HG03520 (cell line): ENCODE results near the gene WWC1.
"Not testable (repeated sequence)": the region's sequence is repeated elsewhere in the genome, so short reads cannot be mapped to it uniquely, and the experiment has no call there.

Source experiments
- ATAC-seq: cut with Tn5 transposase; IDR thresholded peaks from one replicate; pipeline ENCODE4 v1.9.1; 2021; ENCODE audit warnings: mild to moderate bottlenecking, moderate library complexity; ENCODE audit not compliant: unreplicated experiment

Gene WWC1

DNA sequence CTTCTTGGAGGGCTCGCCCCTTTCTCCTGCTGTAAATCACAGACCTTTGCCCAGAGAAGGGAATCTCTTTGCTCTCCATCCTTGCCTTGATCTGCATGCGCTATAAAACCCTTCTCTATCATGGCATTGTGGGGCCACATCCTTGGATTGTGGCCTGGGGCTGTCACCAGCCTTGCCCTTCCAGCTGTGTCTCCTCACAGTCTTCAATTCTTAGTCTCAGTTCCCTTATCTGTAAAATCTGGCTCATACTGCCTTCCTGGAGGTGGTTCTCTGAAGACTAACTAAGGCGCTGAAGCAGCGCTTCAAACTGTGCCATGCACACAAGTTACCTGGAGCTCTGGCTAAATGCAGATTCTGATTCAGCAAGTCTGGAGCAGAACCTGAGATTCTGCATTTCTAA lies 141.5 kb downstream of the WWC1 start:
- no peak for ATAC-seq

DNA sequence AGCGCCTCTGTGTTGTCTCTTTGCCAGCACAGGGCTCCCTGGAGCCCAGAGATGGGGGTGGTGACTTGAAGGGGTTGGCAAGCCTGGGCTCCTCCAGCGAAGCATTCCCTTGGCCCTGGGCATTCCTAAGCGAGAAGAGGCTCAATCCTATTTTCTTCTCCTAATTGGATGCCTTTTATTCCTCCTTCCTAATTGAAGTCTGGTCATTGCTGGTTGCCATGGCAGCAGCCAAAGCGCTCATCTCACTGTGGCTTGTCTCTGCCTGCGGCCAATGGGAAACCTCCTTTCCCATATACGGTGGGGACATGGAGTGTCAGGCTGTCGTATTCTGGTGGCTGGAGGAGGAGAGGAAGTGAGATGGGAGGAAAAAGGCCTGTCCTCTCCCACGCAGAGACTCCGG lies 142.6 kb downstream of the WWC1 start:
- ATAC-seq = no peak

DNA sequence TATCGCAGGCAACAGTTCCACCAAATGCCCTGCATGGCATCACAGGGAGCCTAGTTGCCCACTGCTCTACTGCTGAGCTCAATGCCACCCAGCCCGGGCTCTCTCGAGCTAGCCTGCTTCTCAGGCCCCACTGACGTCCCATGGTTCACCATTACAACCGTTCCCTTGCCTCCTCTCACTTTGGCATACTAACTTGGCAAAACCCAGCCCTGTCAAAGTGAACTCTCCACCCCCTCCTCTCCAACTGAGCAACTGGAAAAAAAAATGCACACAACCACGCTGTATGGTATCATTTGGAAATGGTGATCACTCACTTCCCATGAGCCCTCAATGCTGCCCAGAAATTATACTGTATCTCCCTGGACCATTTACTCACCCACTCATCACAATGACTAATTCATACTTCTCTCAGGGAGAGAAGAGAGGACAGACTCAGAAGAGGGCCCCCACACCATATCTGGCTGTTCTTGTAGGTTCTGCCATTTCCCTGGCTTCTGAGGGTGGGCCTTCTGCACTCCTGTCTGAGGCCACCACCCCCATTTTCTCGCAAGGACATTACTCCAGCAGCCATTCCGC lies 143.4 kb downstream of the WWC1 start:
- no peak for ATAC-seq

DNA sequence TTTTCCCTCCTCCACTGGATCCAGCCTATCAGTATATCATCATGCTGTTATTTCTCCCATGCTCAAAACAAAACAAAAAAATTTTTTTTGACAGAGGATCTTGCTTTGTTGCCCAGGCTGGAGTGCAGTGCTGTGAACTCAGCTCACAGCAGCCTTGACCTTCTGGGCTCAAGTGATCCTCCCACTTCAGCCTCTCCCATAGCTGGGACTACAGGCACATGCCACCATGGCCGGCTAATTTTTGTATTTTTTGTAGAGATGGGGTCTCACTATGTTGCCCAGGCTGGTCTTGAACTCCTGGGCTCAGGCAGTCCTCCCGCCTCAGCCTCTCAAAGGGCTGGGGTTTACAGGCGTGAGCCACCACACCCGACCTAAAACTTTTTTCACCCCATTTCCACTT lies 143.9 kb downstream of the WWC1 start:
- not testable (repeated sequence) for ATAC-seq

DNA sequence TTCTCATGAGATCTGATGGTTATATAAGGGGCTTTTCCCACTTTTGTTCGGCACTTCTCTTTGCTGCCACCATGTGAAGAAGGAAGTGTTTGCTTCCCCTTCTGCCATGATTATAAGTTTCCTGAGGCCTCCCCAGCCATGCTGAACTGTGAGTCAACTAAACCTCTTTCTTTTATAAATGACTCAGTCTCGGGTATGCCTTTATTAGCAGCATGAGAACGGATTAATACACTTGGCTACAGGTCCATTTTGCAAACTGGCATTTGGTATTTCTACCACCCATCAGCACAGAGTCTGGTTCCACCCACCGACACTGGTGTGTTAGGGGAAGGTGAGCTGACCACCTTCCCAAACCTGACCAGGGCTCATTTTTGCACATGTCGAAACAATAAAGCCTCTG lies 146.9 kb downstream of the WWC1 start:
- ATAC-seq = no peak

DNA sequence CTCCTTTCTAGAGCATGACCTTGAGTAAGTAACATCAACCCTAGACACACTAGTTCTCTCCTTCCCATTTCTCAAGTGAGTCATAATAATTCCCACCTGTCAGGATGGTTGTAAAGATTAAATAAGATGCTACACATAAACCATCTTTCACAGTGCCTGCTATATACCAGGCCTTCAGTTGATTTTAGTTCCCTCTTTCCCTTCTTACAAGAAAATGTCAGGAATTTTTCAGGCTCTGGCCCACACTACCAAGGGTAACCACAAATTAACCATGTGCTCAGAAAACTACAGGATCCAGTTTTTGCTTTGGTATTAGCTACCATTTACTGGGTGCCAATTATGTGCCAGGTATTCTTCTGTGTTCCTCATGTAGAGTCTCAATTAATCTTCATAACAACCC lies 152.1 kb downstream of the WWC1 start:
- ATAC-seq = no peak

DNA sequence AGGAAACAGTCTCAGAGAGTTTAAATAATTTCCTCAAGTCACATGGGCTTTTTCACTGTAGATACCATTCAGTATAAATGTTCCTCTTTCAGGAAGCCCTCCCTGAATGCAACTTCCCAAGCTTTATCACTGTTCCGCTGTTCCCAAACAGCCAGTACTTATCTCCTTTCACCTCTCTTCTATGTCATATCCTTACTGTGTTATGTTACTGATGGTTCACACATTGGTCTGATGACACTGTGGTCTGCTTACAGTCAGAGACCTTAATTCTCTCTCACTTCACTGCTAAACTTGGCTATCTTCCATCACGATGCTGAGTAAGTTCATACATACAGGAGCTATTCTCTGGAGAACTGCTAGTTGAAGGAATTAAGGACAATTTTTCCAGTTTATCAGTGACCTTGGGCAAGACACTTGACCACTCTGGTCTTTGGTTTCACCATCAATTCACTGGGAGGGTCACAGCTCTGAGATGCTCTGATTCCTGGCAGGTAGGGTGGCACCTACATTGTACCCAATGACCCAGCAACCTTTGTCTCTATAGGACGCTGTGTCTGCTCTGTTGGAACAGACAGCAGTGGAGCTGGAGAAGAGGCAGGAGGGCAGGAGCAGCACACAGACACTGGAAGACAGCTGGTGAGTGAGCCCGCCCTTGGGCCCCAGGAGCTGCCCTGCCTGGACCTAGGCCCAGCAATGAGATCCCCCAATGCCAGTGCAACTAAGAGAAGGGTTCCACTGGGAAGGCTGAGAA lies 152.7 kb downstream of the WWC1 start:
- ATAC-seq = no peak

DNA sequence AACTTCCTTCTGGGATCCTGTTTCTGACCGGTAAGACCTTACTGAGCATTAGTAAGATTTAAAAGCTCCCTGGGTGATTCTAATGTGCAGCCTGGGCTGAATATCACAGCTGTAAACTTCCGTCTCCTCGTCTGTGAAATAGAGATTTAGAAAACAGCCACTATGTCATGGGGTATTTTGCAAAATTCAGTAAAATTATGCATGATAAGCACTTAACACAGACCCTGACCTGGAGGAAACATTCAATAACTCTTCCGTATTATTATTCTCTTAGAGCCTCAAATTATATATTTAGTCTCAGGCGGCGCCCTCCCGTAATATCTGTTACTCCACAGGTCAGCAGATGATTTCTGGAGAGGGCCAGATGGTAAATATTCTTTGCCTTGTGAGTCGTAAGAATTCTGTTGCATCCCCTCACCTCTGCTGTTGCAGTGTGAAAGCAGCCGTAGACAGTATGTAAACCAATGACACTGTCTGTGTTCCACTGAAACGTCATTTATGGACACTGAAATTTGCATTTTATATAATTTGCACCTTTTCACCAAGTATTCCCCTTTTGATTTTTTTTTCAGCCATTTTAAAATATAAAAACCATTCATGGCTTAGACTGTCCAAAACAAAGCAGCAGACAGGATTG lies 155.7 kb downstream of the WWC1 start:
- ATAC-seq = no peak

DNA sequence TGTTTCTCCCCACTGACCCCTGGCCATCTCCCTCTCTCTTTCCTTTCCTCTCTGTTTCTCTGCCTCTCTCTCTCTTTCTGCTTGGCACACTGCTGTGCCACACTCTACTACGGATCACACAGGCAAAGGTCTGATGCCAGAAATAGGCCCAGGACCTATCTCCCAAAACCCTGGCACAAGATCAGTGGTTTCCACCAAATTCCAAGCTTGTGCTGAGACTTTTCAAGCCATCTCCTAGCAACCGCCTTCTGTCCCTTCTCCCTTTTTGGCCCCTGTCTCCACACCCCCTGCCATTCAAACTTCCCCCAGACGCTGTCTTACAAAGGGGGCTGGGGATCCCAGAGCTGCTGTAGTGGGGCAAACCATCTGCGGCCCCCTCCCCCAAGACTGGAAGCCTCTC lies 156.4 kb downstream of the WWC1 start:
- no peak for ATAC-seq

DNA sequence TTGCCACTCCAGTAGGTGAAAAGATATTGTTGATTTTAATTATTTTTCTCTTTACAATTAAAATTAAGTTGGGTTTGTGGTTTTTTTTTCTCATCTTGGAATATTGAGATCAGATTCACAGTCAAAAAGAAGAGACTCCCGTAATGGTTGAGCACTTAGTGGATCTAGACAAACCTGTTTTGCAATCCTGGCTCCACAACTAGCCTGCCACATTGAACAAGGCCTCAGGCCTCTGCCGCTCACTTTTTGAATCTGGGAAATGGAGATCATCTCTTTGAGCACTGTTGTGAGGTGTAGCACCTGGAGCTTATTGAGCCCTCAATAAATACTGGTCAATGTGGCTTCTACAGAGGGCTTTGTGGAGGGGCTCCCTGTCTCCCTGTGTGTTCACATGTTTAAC lies 157.7 kb downstream of the WWC1 start:
- ATAC-seq = no peak

DNA sequence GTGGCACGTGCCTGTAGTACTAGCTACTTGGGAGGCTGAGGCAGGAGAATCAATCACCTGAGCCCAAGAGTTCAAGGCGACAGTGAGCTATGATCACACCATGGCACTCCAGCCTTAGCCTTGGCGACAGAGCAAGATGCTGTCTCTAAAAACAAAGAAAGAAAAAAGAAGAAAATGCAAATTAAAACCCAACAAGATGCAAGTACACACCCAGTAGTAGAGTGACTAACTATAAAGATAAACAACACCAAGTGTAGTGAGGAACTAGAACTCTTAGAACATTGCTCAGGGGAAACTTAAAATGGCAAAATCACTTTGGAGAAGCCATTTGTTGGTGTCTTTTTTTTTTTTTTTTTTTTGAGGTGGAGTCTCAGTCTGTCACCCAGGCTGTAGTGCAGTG lies 160.1 kb downstream of the WWC1 start:
- no peak for ATAC-seq

DNA sequence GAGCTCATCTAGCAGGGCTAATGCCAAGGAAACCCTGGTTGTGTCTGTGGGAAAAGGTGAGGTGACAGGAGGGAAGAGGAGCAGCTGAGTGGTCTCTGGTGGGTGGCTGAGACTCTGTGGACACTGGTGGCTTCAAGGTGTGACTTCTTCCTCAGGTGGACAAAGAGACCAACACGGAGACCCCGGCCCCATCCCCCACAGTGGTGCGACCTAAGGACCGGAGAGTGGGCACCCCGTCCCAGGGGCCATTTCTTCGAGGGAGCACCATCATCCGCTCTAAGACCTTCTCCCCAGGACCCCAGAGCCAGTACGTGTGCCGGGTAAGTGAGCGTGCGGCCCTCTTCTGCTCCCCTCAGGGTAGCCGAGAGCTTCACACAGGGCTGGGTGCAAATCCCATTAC lies 163.8 kb downstream of the WWC1 start:
- ATAC-seq = no peak

DNA sequence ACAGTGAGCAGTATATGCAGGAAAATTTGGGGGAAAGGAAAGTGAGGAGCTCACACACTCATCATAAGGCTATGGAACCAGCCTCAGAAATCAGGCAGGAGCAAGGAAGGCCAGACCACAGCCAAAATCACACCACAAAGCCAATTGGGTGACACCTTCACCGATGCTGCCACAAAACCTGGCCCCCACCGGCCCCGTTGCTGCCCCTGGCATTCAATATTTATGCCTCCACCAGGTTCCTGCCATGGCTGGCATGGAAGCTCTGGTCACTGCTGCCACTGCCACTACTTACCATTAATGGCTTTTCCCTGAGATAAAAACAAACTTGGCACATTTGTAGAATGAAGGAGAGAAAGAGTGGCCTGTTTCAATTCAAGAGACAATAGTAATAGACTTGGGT lies 166.1 kb downstream of the WWC1 start:
- ATAC-seq = no peak

DNA sequence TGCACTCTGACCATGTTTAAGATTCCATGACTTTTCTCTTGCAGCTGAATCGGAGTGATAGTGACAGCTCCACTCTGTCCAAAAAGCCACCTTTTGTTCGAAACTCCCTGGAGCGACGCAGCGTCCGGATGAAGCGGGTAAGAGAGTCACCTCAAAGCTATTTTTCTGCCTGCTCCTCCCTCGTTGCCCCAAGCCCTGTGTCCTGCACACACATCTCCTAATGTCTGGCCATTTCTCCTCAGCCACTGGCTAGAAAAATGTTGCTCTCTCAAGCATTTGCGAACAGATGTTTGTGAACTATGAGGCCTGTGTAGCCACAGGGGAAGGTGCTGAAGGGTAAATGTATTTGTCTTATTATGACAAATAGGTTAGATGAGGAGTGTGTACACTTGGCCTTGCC lies 169.2 kb downstream of the WWC1 start:
- ATAC-seq = no peak

DNA sequence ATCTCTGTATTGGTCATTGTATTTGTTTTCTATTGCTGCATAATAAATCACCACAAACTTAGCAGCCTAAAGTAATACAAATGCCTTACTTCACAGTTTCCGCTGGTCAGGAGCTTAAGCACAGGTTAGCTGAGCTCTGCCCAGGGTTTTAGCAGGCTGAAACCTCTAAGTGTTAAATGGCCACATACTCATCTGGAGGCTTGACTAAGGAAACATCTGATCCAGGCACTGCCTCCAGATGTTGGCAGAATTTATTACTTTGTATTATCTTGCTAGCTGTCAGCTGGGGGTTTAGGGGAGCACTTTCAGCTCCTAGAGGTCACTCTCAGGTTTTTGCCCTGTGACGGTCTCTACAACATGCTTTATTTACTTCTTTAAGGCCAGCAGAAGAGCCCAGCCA lies 171.6 kb downstream of the WWC1 start:
- no peak for ATAC-seq

DNA sequence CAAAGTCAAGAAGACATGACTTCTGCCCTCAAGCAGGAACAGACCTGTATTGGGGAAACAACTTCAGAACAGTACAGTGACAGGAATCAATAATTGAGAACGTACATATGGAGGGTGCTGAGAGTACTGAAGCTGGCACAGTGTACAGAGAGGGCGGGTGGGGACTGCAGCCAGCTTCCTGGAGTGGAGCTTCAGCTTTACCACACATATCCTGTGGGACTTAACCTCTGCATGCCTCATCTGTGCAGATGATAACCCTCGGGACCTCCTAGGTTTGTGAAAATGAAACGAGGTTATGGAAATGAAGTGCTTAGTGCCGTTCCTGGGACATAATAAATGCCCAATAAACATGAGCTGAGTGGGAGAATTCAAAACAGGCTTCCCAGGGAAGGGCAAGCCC lies 172.8 kb downstream of the WWC1 start:
- no peak for ATAC-seq

DNA sequence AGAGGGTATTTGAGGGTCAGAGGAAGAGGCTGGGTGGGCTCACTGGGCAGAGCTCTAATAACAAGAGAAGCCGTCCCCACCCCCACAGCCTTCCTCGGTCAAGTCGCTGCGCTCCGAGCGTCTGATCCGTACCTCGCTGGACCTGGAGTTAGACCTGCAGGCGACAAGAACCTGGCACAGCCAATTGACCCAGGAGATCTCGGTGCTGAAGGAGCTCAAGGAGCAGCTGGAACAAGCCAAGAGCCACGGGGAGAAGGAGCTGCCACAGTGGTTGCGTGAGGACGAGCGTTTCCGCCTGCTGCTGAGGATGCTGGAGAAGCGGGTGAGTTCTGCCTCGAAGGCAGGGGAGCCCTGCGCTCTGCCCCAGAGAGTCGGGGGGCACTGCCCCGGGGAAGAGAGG lies 173.2 kb downstream of the WWC1 start:
- ATAC-seq = no peak

DNA sequence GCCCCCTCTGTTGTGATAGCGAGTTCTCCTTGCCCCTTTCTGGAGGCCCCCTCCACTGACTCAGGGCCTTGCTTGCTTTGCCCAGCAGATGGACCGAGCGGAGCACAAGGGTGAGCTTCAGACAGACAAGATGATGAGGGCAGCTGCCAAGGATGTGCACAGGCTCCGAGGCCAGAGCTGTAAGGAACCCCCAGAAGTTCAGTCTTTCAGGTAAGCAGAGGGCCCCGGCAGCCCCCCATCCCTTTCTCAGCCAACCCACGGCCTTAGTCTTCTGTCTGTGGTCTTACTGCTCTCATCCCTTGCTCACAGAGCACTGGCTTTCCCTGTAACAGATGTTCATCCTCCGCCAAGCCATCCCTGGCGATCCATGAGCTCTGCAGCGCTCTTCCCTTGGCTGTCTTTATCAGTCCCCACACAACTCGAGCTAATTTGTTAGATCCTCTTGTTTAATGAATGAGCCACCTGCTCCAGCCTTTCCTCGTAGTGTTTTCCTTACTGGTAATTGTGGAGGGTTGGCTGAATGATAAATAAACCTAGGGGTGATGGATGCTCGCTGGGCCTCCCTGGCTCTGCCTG lies 176.4 kb downstream of the WWC1 start:
- no peak for ATAC-seq

DNA sequence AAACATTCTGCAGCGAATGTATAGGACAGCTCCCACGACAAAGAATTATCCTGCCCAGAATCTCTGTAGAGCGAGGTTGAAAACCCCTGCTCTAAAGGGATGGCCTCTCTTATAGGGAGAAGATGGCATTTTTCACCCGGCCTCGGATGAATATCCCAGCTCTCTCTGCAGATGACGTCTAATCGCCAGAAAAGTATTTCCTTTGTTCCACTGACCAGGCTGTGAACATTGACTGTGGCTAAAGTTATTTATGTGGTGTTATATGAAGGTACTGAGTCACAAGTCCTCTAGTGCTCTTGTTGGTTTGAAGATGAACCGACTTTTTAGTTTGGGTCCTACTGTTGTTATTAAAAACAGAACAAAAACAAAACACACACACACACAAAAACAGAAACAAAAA lies 177.4 kb downstream of the WWC1 start:
- ATAC-seq = no peak

DNA sequence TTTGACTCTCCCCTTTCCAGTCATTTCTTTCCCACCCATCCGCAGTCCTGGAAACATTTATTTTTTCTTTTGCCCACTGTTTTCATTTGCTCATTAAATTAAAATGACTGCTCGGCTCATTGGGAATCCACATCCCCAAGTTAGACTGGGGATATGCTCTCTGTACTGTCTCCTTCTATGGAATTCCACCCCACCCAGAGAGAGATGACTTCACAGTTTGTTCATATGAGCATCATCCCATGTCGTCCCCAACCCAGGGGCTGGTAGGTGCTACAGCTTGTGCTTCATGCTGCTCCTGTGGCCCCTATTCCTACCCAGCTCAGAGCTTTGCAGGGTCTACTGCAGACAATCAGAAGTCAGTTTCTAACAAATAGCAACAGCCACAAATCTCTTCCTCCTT lies 178.4 kb downstream of the WWC1 start:
- ATAC-seq = no peak

DNA sequence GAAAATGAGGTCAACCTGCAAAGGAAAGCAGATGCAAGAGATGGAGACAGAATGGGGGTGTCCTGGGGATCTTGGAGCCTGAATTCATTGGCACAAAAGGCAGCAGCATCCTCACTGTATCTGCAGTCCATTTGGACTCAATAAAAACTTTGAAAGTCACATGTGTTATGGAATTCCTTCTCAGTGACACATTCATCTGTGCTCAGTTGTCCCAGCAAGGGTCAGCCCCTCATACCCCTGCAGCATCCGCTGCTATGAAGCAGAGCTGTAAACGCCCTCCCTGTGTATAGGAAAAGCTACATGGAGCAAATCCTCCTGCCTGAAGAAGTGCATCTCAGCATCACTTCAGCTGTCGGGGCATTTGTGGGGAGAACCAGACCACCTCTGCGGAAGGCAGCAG lies 180.3 kb downstream of the WWC1 start:
- no peak for ATAC-seq

DNA sequence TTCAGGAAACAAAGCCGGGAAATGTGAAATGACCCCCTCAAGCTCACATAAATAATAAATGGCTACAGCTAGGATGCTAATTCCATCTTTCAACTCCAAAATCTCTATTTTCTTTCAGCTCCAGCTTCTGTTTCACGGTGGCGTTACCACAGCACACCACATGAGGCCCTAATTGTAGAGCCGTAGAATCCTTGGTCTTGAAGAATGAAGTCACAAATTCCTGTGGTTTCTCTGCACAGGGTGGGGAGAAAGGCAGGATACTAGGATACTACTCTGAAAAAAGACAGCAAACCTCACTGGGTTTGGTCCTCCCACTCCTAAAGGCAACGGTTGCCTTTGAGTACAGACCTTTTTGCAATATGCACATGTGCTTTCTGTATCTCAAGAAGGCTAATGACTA lies 180.9 kb downstream of the WWC1 start:
- no peak for ATAC-seq
